ENCODE results near the gene CKLF. TPM values are rescaled to one million over a fixed set of nuclear protein-coding genes. Genes with fewer than 3 reads are reported as not detected.

The CKLF gene
- total and polyA plus RNA-seq, 12 donors = 19.6 to 67.9 (median 39.1) TPM

GRCh38 chr16:66596986-66597848 is 44.8 kb downstream of the CKLF start:
- Histone ChIP-seq H3K27ac (no peak overlapping the region), H3K27me3 (no peaks in the 10 kb centered on the region), H3K36me3 (replicated peaks in 1 of 2) (no peaks in the 10 kb centered on the region), H3K9me3 (replicated peaks in 1 of 3) (no peaks in the 10 kb centered on the region), H3K4me1 (replicated peaks in 1 of 2) (no peaks in the 10 kb centered on the region), H3K4me3 (no peak overlapping the region)
- intact Hi-C loops (cut with DNase I) = no loop called here
- 79 to 88% (median 82%) methylated on average over 5 of the region's 5 CpGs for WGBS, 4 donors
- DNase-seq = no peak
- no peak for TF ChIP-seq POLR2A (IDR thresholded peaks at IDR 0.05)
- TF ChIP-seq CTCF (IDR thresholded peaks at IDR 0.05) = no peak

GRCh38 chr16:66598111-66598510 is 45.7 kb downstream of the CKLF start:
- H3K27ac ChIP-seq = no peak overlapping the region
- H3K27me3 ChIP-seq = no peaks in the 10 kb centered on the region
- intact Hi-C loops (cut with DNase I) = no loop called here
- DNase-seq = no peak
- no peaks in the 10 kb centered on the region for H3K4me1 ChIP-seq (replicated peaks in 1 of 2)
- WGBS, 4 donors = 73 to 78% (median 77%) methylated on average over 3 of the region's 3 CpGs
- no peaks in the 10 kb centered on the region for H3K36me3 ChIP-seq (replicated peaks in 1 of 2)
- H3K9me3 ChIP-seq (replicated peaks in 1 of 3) = no peaks in the 10 kb centered on the region
- no peak for TF ChIP-seq POLR2A (IDR thresholded peaks at IDR 0.05)
- no peak for TF ChIP-seq CTCF (IDR thresholded peaks at IDR 0.05)
- no peak overlapping the region for H3K4me3 ChIP-seq

- Histone ChIP-seq H3K4me3 (no peak overlapping the region), H3K36me3 (replicated peaks in 1 of 2) (no peaks in the 10 kb centered on the region), H3K9me3 (replicated peaks in 1 of 3) (no peaks in the 10 kb centered on the region), H3K27me3 (no peaks in the 10 kb centered on the region), H3K4me1 (replicated peaks in 1 of 2) (peaks cover 0 to 5% of the 10 kb centered on the region in 2 donors), H3K27ac (no peak overlapping the region)
- TF ChIP-seq CTCF (IDR thresholded peaks at IDR 0.05) (no peak), POLR2A (IDR thresholded peaks at IDR 0.05) (no peak)
- intact Hi-C loops (cut with DNase I) = loop anchor here (5.0 to 10.0 kb wide), 7 partner anchors 47 to 265 kb away; partner anchors contain the start of genes CKLF (in 1 of the 2) and TK2 (in 1 of the 2)
- no peak for DNase-seq
- WGBS, 4 donors = 83 to 93% (median 89%) methylated on average over 4 of the region's 4 CpGs
These were observed 47.4 kb downstream of the CKLF start for GRCh38 chr16:66599726-66600125.

- H3K4me3 ChIP-seq = no peak overlapping the region
- peaks cover 0 to 5% of the 10 kb centered on the region in 2 donors for H3K4me1 ChIP-seq (replicated peaks in 1 of 2)
- H3K27ac ChIP-seq = no peak overlapping the region
- intact Hi-C loops (cut with DNase I) = loop anchor here (5.0 to 10.0 kb wide), 7 partner anchors 48 to 264 kb away; partner anchors contain the start of genes CKLF (in 1 of the 2) and TK2 (in 1 of the 2)
- H3K36me3 ChIP-seq (replicated peaks in 1 of 2) = no peaks in the 10 kb centered on the region
- no peaks in the 10 kb centered on the region for H3K9me3 ChIP-seq (replicated peaks in 1 of 3)
- no peak for TF ChIP-seq POLR2A (IDR thresholded peaks at IDR 0.05)
- 89 to 100% (median 95%) methylated on average over 1 of the region's 1 CpG for WGBS, 4 donors
- no peak for DNase-seq
- no peaks in the 10 kb centered on the region for H3K27me3 ChIP-seq
These were observed 48.1 kb downstream of the CKLF start for GRCh38 chr16:66600477-66600876.

All from adrenal gland (tissue), 12 donors.